Measurements from ENCODE around the gene KCTD17.

DNA sequence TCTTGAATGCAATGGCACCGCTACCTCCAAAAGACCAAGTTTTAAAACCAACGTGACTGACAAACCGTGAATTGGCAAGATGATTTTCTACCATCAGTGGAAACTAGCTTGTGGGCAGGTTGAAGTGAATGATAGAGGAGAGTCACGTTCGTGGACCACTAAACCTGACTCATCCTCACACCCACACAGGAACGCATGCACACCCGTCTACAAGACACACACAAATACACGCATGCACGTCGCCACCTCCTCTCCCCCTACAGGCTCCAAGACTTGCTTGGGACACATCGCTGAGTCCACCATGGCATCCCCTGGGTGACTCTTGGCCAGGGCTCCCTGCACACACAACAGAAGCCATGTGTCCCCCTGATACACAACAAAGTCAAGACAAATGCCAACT is 43.6 kb downstream of the KCTD17 start:
- TF ChIP-seq CTCF (IDR thresholded peaks at IDR 0.05) (no peak), POLR2A (IDR thresholded peaks at IDR 0.05) (no peak)
